Renal cortex interstitium (tissue), 11 donors: ENCODE data around the gene DNM1. TPM values are rescaled to one million over a fixed set of nuclear protein-coding genes. Genes with fewer than 3 reads are reported as not detected.

ENCODE experiments used
- DNase-seq, 11 donors: peaks; one replicate each; pipeline ENCODE4 v3.0.0-alpha.2; 2013; ENCODE audit warnings: low read depth in 9 of 11, low spot score in 4 of 11; ENCODE audit errors: extremely low read depth in 1 of 11
- polyA plus RNA-seq, 3 donors: library from polyadenylated mRNA; unstranded; fragments of 120-200 nt; gene quantifications; one replicate each; pipeline ENCODE4 v1.2.1, GENCODE V29; 2013; ENCODE audit not compliant: insufficient read length in 3 of 3

Gene DNM1
- polyA plus RNA-seq, 3 donors, result 106 to 279 (median 123) TPM

DNA sequence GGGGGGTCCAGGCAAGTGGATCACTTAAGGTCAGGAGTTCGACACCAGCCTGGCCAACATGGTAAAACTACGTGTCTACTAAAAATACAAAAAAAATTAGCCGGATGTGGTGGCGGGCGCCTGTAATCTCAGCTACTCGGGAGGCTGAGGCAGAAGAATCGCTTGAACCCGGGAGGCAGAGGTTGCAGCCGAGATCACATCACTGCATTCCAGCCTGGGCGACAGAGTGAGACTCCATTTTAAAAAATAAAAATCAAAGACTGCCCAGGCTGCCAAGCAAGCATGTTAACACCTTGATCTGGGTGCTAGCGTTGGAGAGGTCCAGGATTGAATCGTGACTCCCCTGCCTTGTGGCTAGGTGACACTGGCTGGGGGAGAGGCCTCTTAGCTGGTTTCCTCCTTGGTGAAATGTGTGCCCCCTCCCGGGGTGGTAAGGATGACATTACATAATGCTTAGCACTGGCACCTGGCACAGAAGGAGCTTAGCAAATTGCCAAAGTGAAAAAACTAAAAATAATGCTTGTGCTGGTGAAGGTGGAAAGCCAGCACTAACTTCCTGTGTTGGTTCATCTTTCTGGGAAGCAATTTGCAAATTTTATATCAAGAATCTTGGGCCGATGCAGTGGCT lies 9.6 kb upstream of the DNM1 start:
- DNase-seq, result no peak

DNA sequence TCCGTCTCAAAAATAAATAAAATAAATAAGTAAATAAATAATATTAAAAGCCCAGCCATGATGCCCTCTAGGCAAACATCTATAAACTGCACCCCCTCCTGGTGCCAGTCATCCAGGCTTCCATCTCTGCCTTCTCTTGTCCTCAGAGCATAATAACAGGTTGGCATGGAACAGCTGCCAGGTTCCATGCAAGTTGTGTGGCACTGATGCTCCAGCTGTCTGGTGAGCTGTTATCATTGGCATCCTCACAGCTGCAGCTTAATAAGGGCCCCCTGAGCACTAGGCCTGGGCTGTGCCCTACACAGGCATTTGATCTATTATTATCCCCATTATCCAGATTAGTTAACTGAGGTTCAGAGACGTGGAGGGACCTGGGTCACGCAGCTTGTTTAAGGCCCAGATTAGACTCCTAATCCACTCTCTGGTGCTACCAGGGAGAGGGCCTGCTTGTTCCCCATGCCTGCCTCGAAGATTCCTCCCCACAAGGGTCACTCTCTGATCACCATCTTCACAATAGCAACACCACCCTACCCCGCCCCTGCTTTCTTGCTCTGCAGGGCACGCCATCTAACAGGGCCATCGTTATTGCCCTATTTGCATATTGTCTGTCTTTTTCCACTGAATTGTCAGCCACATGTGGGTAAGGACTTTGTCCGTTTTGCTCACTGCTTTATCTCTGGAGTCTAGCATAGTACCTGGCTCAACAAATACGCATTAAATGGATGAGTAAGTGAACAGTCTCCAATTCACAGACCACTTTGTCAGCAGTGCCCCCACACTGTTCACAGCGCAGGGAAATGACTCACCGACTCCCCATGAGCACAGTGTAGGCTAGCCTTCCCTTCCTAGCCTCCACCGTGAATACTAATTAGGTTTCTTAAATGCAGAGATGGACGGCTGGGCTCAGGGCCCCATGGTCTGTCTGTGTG lies 1.5 kb upstream of the DNM1 start:
- DNase-seq, result no peak

DNA sequence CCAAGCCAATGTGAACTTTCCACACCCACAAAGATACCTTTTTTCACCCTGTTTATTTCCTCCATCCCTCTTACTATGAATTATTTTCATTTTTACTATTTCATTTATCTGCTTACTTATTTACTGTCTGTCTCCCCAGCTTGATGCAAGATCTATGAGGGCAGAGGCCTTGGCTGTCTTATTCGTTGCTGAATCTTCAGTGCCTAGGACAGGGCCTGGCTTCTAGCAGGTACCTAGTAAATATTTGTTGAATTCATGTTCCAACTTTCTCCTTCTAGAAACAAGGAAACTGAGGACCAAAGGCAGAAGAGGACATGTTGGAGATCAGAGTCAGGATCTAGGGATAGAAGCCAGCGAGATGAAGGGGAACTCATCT lies 543 bp upstream of the DNM1 start:
- no peak for DNase-seq

DNA sequence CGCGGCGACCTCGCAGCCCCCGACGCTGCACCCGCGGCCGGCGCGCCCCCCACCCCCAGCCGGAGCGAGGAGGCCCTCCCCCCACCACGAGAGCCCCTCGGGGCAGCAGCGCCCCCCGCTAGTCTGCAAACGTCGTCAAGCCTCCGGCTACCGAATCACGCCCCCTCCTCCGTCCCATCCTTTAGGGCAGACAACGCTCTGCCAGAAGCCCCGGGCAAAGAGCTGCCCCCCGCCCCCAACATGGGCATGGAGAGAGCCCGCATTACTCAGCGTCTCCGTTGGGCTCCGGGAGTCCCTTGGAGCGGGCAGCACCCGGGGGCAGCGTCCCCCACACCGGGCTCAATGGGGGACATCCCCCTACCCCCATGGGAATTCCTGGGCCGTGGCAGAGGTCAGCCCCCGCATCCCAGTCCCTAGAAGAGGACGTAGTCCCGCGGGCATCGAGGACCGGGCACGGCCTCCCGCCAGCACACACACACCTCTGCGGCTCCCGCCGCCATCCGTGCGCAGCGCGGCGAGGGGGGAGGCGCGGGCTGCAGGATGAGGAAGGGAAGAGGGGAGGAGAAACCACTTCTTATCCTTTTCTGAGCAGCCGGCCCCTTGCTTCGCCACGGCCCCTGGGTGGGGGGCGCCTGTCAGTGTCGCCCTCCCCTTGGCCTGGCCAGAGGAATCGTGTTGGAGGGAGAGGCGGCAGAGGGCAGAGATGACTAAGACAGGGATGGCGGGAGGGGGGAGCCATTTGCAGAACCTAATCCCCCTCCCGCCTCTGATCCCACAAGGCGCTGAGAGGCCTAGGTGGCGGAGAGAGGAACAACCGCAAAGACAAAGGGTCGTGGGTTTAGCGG lies 750 bp downstream of the DNM1 start:
- DNase-seq, result no peak

DNA sequence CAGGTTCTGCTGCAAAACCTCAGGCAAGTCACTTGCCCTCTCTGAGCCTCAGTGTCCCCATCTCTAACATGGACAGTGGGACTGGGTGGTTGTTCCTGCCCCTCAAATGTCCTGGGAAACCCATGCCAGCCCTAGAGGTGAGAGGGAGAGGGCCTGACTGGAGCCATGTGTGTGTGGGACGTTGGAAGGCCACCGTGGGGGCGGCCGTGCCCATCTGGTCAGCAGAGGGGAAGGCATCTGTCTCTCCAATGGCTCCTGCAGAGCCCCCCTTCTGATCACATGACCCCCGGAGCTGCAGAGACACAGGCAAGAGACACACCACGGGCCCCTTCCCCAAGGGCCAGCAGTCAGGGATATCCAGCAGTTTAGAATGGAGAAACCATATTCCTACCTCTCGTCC lies 1.7 kb downstream of the DNM1 start:
- DNase-seq, result no peak

DNA sequence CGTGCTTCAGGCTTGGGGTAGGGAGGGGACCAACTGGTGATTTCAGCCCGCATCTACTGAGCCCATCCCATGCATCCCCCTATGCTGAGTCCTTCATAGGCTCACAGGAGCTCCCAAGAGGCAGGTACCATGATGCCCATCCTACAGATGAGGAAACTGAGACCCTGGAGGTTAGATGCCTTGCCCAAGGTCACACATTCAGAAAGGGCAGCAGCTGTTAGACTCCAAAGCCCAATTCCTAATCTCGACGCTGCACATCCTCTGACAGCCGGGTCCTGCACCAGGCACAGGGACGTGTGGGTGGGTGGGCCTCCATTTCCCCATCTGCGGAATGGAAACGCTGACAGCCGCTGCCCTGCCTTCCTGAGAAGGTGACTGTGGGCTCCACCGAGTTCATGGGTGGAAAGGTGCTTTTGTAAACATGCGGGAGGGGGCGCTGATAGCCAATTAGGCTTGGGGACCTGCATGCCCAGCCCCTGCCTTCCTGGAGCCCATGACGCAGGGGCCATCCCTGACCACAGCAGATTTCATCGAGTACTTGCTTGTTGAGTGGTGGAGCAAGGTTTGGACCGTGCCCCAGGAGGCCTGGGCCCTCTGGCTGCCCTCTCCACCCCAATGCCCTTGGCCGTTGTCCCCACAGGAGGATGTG lies 2.2 kb downstream of the DNM1 start:
- DNase-seq, result no peak

DNA sequence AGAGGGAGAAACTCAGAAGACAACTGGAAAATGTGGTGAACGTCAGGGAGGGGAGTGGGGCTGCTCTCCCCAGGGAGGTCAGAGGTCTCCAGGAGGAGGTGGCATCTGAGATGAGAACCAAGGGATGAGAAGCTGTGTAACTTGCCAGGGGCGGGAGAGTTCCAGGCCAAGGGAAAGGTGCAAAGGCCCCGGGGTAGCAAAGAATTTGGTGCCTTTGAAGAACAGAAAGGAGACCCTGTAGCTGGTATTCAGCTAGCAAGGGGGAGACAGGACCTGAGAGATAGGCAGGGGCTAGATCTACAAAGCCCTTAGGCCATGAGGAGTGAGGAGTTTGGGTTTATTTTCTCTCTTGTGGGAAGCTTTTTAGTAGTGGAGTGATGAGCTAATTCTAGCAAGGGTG lies 3.3 kb downstream of the DNM1 start:
- DNase-seq, result no peak

DNA sequence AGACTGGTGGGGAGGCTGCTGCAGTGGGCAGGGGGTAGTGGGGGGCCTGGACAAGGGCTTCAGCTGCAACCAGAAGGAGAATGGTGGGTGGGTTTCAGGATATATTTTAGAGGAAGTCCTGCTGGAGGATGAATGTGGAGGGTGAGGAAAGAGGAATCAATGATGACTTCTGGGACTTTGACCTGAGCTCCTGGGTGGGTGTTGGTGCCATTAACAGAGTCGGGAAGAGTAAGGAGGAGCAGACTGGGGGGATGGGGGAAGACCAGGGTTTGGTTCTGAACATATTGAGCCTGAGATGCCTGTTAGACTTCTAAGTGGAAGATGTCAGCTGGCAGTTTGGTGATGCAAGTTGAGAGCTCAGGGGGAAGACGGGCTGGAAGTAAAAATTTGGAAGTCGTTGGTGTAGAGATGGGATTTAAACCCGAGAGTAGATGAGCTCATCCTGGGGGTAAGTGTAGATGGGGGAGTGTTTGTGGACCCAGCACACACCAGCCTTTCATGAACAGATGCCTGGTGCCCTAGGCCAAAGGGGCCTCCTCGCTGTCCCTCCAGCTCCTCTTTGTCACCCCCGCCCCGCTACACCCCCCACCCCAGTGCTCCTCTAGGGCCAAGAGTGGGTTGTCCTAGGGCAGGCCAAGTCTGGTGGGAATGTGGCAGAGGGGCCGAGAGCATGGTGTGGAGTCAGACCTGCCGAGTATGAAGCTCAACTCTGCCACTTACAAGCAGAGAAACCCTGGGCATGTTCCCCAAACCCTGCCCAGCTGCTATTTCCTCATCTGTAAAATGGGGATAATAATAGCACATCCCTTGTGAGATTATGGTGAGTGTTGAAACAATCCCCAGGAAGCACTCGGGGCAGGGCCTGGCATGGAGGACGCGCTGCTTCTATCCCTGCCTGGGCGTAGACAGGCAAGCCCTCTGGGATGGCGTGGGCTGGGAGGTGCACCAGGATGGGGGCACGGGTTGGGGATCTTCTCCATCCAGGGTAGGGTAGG lies 4.0 kb downstream of the DNM1 start:
- DNase-seq, result no peak

DNA sequence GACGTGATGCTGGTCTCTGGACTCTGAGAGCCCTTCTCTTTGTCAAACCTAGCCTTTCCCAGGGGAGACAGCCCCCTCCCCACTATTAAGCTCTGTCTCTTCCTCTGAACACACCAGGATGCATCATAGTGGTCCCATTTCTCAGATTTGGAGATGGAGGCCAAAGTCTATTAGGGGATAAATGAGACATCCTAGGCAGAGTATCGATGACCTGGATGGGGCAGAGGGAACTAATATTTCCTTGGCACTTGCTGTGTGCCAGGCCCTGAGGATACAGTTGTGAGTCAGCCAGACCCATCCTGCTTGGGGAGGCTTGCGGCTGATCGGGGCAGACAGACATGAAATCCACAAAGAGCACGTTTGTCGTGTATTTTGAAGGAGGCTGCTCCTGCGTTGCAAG lies 5.2 kb downstream of the DNM1 start:
- DNase-seq, result no peak

DNA sequence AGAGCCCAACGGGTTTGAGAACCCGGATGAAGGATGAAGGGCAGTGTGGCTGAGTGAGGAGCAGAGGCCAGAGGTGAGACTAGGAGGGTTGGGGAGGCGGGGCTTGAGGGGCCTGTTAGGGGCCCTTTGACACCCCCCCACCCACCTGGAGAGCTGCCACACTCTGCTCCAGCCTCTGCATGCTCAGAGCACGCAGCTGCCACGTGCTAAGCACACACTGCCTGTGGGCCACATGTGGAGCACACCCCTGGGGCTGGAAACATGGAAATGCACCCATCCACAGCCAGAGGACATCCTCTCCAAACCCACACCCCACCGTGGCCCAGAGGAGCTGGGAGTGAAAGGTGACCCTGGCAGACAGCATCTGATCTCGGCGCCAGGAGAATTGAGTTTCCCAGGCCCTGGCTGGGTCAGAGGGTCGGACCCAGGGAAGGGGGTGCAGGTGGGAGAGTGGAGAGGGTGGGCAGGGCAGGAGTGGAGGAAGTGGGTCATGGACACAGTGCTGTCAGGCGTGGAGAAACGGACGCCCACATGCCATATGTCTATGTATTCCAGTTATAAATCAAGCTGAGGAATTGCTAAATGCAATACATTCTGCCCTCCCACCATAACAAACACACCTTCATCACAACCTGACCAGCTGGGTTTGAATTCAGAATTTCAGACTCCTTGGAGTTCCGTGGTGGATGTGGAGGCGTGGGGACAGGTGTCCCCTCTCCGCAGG lies 5.9 kb downstream of the DNM1 start:
- DNase-seq, result no peak

DNA sequence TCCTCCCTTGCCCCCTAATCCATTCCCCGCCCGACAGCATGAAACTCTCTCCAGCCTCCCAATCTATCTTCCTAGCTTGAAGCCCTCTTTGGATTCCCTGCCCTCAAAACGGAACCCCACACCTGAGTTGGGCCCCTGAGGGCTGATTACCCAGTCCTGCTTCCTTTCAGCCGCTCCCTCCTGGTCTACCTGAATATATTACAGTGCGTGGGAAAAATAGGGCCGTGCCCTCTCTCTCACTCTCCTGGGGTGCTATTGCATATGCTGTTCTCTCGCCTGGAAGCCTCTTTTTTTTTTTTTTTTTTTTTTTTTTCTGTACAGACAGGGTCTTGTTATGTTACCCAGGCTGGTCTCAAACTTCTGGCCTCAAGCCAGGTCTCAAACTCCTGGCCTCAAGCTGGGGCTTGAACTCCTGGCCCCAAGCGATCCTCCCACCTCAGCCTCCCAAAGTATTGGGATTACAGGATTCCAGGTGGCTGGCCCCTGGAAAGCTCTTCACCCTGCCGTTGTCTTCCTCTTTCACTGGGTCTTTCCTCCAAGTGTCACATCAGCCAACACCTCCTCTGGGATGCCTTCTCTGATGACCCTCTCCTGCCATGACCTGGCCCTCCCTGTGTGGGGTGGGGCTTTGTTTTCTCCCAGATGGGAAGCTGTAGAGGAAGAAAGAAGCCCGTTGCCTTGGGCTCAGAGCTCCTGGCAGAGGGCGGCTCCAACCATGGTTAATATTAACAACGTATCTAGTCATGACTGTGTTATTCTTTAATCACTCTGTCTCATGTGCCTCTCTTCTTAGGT lies 8.2 kb downstream of the DNM1 start:
- peak in 1 of 11 donors; percentile 45 for DNase-seq

DNA sequence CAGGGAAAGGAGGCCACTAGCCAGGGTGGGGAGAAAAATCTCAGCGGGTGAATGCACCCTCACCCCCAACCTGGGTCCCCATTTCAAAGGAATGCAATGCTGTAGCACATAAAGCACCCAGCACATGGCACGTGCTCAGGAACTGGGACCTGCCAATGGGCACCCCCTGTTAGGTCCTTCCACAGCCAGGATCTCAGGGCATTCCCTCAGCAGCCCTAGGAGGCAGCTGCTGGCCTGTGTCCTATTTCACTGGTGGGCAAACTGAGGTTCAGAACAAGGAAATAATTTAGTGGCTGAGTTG lies 8.8 kb downstream of the DNM1 start:
- DNase-seq, result no peak

DNA sequence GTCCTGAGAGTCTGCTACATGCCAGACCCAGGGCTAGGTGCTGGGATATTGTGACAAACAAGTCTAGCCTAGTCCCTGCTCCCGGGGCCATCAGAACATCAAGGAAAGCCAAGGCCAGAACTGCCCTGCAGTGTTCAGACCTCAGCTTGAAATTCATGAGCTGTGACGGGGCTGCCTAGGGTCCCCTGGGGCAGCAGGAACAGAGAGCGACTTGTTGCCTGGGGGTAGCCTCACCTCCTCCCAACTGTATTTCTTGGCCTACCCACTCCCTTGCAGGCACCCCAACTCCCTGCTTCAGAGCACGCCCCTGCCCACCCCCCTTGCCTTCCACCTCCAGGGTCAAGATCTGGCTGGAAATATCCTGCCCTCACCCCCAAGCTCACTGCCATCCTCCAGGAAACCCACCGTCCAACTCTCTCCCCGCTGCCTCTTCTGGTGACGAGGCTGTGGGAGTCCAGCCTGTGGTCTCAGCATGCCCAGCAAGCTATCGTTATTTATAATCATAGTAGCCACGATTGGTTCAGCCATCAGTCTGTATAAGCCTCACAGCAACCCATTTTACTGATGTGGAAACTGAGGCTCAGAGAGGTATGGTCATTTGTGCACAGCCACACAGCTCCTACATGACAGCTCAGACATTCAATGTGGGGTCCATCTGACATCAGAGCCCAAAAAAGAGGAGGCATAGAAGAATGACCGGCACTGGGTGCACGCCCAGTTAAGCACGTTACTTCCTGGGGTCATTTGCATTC lies 10.7 kb downstream of the DNM1 start:
- DNase-seq, result no peak

DNA sequence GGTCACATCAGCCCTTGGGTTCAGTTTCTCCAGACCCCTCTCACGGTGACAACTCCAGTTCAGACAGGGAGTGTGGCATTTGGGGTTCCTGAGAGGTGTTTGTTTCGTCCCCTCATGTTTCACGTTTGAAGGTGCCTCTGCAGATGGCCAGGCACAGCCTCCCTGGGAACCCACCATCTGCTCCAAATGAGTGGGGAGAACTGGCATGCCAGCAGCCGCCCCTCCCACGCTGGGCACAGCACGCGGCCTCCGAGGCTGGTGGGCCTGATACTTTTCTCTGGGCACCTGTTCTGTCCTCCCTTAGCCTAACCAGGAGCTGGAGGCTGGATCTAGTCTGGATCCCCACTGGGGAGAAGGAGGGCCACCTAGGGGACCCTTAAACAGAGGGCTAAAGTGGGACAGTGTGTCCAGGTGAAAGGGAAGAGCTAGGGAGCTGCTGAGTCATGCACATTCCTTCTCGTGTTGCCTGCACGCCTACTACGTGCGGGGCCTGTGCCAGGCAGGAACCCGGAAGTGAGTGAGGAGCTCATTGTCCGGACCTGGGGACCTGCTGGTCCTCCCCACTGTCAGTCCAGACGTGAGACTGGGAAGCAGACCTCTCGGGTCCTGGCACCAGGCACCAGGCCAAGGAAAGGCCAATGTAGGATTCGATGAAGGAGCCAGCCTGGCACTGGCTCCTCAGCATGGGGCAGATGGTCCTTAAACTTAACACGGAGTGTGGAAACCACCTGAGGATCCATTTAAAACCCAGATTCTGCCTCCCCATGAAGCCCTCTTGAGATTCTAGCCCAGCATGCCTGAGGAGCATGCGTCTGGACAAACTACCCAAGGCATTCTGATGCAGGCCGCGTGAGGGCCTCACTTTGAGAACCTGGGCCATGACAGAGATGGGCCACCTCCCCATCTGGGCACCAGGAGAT lies 11.7 kb downstream of the DNM1 start:
- DNase-seq, result no peak
